Measurements from ENCODE around the gene ANXA6. TPM values are rescaled to one million over a fixed set of nuclear protein-coding genes. Genes with fewer than 3 reads are reported as not detected.
A peak's percentile ranks its signal among the peaks of the same experiment; 100 is the strongest.

ANXA6 gene
- total and polyA plus RNA-seq, 10 of the 15 experiments (the other 5 are each of a cell fraction or from before 2014, with no cell fraction given) = 44.0 to 571 (median 465) TPM

DNA sequence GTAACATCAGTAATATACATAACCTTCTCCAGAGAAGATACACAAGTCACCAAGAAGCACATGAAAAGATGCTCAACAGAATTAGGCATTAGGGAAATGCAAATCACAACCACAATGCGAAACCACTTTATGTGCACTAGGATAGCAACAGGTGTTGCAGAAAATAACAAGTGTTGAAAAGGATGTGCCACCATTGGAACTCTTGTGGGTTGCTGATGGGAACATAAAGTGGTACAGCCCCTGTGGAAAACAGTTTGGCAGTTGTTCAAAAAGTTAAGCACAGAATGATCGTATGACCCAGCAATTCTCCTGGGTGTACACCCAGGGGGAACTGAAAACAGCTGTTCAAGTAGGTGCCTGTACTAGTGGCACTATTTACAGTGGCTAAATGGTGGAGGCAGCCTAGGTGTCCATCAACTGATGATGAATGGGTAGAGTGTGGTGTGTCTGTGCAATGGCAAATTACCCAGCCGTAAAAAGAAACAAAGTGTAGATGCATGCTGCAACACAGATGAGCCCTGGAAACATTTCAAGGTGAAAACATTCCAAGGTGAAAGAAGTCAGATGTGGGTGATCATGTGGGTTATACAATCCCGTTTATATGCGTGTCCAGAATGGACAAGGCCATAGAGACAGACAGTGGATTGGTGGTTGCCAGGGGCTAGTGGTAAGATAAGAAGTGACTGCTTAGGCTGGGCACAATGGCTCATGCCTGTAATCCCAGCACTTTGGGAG, 39.1 kb upstream of the ANXA6 start (continued):
- TF ChIP-seq, protein P1, sequence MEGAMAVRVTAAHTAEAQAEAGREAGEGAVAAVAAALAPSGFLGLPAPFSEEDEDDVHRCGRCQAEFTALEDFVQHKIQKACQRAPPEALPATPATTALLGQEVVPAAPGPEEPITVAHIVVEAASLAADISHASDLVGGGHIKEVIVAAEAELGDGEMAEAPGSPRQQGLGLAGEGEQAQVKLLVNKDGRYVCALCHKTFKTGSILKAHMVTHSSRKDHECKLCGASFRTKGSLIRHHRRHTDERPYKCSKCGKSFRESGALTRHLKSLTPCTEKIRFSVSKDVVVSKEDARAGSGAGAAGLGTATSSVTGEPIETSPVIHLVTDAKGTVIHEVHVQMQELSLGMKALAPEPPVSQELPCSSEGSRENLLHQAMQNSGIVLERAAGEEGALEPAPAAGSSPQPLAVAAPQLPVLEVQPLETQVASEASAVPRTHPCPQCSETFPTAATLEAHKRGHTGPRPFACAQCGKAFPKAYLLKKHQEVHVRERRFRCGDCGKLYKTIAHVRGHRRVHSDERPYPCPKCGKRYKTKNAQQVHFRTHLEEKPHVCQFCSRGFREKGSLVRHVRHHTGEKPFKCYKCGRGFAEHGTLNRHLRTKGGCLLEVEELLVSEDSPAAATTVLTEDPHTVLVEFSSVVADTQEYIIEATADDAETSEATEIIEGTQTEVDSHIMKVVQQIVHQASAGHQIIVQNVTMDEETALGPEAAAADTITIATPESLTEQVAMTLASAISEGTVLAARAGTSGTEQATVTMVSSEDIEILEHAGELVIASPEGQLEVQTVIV (IDR thresholded peaks at IDR 0.05; ENCODE audit: borderline replicate concordance, partially characterized antibody) = no peak
- TF ChIP-seq, protein P2, sequence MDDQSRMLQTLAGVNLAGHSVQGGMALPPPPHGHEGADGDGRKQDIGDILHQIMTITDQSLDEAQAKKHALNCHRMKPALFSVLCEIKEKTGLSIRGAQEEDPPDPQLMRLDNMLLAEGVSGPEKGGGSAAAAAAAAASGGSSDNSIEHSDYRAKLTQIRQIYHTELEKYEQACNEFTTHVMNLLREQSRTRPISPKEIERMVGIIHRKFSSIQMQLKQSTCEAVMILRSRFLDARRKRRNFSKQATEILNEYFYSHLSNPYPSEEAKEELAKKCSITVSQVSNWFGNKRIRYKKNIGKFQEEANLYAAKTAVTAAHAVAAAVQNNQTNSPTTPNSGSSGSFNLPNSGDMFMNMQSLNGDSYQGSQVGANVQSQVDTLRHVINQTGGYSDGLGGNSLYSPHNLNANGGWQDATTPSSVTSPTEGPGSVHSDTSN (IDR thresholded peaks at IDR 0.05; ENCODE audit: insufficient replicate concordance, low read depth, low read length) = peak; percentile 85
- TF ChIP-seq, protein P3, sequence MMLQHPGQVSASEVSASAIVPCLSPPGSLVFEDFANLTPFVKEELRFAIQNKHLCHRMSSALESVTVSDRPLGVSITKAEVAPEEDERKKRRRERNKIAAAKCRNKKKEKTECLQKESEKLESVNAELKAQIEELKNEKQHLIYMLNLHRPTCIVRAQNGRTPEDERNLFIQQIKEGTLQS (IDR thresholded peaks at IDR 0.05; ENCODE audit: borderline replicate concordance, extremely low read depth, low read depth, low read length) = no peak
- TF ChIP-seq, protein P4, sequence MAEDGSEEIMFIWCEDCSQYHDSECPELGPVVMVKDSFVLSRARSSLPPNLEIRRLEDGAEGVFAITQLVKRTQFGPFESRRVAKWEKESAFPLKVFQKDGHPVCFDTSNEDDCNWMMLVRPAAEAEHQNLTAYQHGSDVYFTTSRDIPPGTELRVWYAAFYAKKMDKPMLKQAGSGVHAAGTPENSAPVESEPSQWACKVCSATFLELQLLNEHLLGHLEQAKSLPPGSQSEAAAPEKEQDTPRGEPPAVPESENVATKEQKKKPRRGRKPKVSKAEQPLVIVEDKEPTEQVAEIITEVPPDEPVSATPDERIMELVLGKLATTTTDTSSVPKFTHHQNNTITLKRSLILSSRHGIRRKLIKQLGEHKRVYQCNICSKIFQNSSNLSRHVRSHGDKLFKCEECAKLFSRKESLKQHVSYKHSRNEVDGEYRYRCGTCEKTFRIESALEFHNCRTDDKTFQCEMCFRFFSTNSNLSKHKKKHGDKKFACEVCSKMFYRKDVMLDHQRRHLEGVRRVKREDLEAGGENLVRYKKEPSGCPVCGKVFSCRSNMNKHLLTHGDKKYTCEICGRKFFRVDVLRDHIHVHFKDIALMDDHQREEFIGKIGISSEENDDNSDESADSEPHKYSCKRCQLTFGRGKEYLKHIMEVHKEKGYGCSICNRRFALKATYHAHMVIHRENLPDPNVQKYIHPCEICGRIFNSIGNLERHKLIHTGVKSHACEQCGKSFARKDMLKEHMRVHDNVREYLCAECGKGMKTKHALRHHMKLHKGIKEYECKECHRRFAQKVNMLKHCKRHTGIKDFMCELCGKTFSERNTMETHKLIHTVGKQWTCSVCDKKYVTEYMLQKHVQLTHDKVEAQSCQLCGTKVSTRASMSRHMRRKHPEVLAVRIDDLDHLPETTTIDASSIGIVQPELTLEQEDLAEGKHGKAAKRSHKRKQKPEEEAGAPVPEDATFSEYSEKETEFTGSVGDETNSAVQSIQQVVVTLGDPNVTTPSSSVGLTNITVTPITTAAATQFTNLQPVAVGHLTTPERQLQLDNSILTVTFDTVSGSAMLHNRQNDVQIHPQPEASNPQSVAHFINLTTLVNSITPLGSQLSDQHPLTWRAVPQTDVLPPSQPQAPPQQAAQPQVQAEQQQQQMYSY (CRISPR knock-in tag; IDR thresholded peaks at IDR 0.05) = no peak
- TF ChIP-seq SIN3A (IDR thresholded peaks at IDR 0.05; ENCODE audit: low read depth, low read length) (no peak), SMAD5 (IDR thresholded peaks at IDR 0.05; ENCODE audit: low read depth) (no peak), NFYA (IDR thresholded peaks at IDR 0.05; ENCODE audit: borderline replicate concordance, low read depth, low read length) (no peak), RCOR1 (conservative IDR thresholded peaks at IDR 0.05; ENCODE audit: low read depth, low read length) (no peak), EZH2 (IDR thresholded peaks at IDR 0.05; ENCODE audit: borderline replicate concordance, control insufficient read depth, low read depth, low read length) (no peak), NR2F1 (conservative IDR thresholded peaks at IDR 0.05) (peak; percentile 76; the same call in 1 of the 2 replicates)
- TF ChIP-seq, protein P5, sequence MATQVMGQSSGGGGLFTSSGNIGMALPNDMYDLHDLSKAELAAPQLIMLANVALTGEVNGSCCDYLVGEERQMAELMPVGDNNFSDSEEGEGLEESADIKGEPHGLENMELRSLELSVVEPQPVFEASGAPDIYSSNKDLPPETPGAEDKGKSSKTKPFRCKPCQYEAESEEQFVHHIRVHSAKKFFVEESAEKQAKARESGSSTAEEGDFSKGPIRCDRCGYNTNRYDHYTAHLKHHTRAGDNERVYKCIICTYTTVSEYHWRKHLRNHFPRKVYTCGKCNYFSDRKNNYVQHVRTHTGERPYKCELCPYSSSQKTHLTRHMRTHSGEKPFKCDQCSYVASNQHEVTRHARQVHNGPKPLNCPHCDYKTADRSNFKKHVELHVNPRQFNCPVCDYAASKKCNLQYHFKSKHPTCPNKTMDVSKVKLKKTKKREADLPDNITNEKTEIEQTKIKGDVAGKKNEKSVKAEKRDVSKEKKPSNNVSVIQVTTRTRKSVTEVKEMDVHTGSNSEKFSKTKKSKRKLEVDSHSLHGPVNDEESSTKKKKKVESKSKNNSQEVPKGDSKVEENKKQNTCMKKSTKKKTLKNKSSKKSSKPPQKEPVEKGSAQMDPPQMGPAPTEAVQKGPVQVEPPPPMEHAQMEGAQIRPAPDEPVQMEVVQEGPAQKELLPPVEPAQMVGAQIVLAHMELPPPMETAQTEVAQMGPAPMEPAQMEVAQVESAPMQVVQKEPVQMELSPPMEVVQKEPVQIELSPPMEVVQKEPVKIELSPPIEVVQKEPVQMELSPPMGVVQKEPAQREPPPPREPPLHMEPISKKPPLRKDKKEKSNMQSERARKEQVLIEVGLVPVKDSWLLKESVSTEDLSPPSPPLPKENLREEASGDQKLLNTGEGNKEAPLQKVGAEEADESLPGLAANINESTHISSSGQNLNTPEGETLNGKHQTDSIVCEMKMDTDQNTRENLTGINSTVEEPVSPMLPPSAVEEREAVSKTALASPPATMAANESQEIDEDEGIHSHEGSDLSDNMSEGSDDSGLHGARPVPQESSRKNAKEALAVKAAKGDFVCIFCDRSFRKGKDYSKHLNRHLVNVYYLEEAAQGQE (IDR thresholded peaks at IDR 0.05; ENCODE audit: low read depth, low read length) = no peak
- TF ChIP-seq, protein P6, sequence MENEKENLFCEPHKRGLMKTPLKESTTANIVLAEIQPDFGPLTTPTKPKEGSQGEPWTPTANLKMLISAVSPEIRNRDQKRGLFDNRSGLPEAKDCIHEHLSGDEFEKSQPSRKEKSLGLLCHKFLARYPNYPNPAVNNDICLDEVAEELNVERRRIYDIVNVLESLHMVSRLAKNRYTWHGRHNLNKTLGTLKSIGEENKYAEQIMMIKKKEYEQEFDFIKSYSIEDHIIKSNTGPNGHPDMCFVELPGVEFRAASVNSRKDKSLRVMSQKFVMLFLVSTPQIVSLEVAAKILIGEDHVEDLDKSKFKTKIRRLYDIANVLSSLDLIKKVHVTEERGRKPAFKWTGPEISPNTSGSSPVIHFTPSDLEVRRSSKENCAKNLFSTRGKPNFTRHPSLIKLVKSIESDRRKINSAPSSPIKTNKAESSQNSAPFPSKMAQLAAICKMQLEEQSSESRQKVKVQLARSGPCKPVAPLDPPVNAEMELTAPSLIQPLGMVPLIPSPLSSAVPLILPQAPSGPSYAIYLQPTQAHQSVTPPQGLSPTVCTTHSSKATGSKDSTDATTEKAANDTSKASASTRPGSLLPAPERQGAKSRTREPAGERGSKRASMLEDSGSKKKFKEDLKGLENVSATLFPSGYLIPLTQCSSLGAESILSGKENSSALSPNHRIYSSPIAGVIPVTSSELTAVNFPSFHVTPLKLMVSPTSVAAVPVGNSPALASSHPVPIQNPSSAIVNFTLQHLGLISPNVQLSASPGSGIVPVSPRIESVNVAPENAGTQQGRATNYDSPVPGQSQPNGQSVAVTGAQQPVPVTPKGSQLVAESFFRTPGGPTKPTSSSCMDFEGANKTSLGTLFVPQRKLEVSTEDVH (IDR thresholded peaks at IDR 0.05; ENCODE audit: low read depth, partially characterized antibody) = no peak
